Measurements from ENCODE around the gene LKAAEAR1. TPM values are rescaled to one million over a fixed set of nuclear protein-coding genes. Genes with fewer than 3 reads are reported as not detected.
A peak's percentile ranks its signal among the peaks of the same experiment; 100 is the strongest.

LKAAEAR1 gene
- total and polyA plus RNA-seq, 2 of the 13 experiments (the other 11 are each of a cell fraction or from before 2014, with no cell fraction given) = not detected

GRCh38 chr20:64040231-64041039 is 43.8 kb downstream of the LKAAEAR1 start (continued):
- no peak for TF ChIP-seq ZSCAN22 (CRISPR knock-in tag; IDR thresholded peaks at IDR 0.05)
- no peak for TF ChIP-seq ZNF496 (CRISPR knock-in tag; IDR thresholded peaks at IDR 0.05; ENCODE audit: insufficient replicate concordance)
- TF ChIP-seq HNRNPK (IDR thresholded peaks at IDR 0.05; ENCODE audit: low read depth, low read length, poor library complexity, severe bottlenecking) = no peak
- no peak for TF ChIP-seq TFDP1 (CRISPR knock-in tag; IDR thresholded peaks at IDR 0.05; ENCODE audit: borderline replicate concordance)
- no peak for TF ChIP-seq ZBTB26 (CRISPR knock-in tag; IDR thresholded peaks at IDR 0.05; ENCODE audit: borderline replicate concordance)
- TF ChIP-seq ESRRA (CRISPR knock-in tag; IDR thresholded peaks at IDR 0.05; ENCODE audit: low read depth) = peak; percentile 82
- no peak for TF ChIP-seq CENPBD1 (CRISPR knock-in tag; IDR thresholded peaks at IDR 0.05; ENCODE audit: borderline replicate concordance, low read depth)
- TF ChIP-seq ARNTL (CRISPR knock-in tag; IDR thresholded peaks at IDR 0.05) = no peak; the same call in 1 of the 2 replicates
- no peak for TF ChIP-seq ZMYM3 (CRISPR knock-in tag; IDR thresholded peaks at IDR 0.05)
- TF ChIP-seq ZNF678 (CRISPR knock-in tag; IDR thresholded peaks at IDR 0.05) = no peak; the same call in 1 of the 2 replicates
- peak; percentile 40 for TF ChIP-seq ZFY (CRISPR knock-in tag; IDR thresholded peaks at IDR 0.05)
- TF ChIP-seq RCOR2 (CRISPR knock-in tag; IDR thresholded peaks at IDR 0.05) = no peak
- no peak for TF ChIP-seq HOXA5 (CRISPR knock-in tag; IDR thresholded peaks at IDR 0.05)
- TF ChIP-seq ZNF549 (CRISPR knock-in tag; IDR thresholded peaks at IDR 0.05) = no peak
- no peak for TF ChIP-seq GABPB1 (CRISPR knock-in tag; IDR thresholded peaks at IDR 0.05)
- 0 out of 2 replicates have a peak, but pooled peaks have one; percentile 17 for TF ChIP-seq ARHGAP35 (CRISPR knock-in tag; IDR thresholded peaks at IDR 0.05; ENCODE audit: borderline replicate concordance)
- TF ChIP-seq SIN3B (IDR thresholded peaks at IDR 0.05; ENCODE audit: low read length) = no peak
- TF ChIP-seq ATF7 (IDR thresholded peaks at IDR 0.05) = no peak
- 0 out of 2 replicates have a peak, but pooled peaks have one; percentile 63 for TF ChIP-seq ATF7 (CRISPR knock-in tag; IDR thresholded peaks at IDR 0.05)
- no peak for TF ChIP-seq ZNF550 (CRISPR knock-in tag; IDR thresholded peaks at IDR 0.05; ENCODE audit: borderline replicate concordance)
- no peak; the same call in 1 of the 2 replicates for TF ChIP-seq PHF8 (CRISPR knock-in tag; IDR thresholded peaks at IDR 0.05)
- no peak for TF ChIP-seq BCL3 (CRISPR knock-in tag; IDR thresholded peaks at IDR 0.05)

Measured in HepG2 (cell line).